ENCODE data around the gene PPIL3. TPM values are rescaled to one million over a fixed set of nuclear protein-coding genes. Genes with fewer than 3 reads are reported as not detected.

PPIL3 gene
- total RNA-seq, 1 donor from 2014 or later = 55.4 TPM

DNA sequence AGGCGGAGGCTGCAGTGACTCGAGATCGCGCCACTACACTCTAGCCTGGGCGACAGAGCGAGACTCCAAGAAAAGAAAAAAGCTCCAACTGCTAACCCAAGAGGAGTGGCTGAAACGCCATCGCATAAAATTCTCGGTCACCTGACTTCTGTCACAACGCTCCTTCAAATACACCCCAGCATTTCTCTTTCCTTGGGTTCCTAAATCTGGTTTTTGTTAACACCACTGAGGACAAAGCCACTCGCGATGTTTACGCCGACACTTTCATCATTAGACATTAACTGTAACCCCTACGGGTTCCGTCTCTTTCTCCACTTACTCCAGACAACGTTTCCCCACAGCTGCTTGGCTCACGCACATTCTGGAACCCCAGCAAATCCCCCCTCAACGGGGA is 25.1 kb downstream of the PPIL3 start:
- H3K4me3 Mint-ChIP-seq = peak overlapping the region; percentile 99
- DNase-seq (ENCODE audit: low spot score in 2 of 2, unreplicated experiment in 2 of 2) = no peak

DNA sequence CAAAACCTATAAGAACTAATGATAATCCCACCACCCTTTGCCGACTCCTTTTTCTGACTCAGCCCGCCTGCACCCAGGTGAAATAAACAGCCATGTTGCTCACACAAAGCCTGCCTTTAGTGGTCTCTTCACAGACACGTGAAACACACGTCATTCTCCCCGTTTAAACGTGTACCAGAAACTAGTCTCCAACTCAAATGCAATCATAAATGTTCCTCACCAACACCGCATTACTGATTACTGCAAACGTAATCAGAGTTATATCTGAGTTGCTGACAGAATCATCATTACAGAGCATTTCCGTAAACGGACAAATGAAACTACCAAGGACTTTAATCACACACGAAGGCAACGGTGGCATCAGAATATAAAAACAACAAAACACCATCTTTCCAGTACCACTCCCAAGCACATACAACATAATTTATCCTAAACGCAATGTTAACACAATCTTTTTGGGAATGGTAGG is 26.3 kb downstream of the PPIL3 start:
- no peak for DNase-seq (ENCODE audit: low spot score in 2 of 2, unreplicated experiment in 2 of 2)
- peak overlapping the region; percentile 99 for H3K4me3 Mint-ChIP-seq
- no peaks in the 10 kb centered on the region for H3K27me3 Mint-ChIP-seq (ENCODE audit: low read depth)
- TF ChIP-seq, protein P1, sequence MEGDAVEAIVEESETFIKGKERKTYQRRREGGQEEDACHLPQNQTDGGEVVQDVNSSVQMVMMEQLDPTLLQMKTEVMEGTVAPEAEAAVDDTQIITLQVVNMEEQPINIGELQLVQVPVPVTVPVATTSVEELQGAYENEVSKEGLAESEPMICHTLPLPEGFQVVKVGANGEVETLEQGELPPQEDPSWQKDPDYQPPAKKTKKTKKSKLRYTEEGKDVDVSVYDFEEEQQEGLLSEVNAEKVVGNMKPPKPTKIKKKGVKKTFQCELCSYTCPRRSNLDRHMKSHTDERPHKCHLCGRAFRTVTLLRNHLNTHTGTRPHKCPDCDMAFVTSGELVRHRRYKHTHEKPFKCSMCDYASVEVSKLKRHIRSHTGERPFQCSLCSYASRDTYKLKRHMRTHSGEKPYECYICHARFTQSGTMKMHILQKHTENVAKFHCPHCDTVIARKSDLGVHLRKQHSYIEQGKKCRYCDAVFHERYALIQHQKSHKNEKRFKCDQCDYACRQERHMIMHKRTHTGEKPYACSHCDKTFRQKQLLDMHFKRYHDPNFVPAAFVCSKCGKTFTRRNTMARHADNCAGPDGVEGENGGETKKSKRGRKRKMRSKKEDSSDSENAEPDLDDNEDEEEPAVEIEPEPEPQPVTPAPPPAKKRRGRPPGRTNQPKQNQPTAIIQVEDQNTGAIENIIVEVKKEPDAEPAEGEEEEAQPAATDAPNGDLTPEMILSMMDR (IDR thresholded peaks at IDR 0.05; ENCODE audit: unreplicated experiment) = no peak
- H3K9me3 Mint-ChIP-seq = no peaks in the 10 kb centered on the region
- H3K4me1 Mint-ChIP-seq = peaks cover 40% of the 10 kb centered on the region
- peak overlapping the region; percentile 100 for H3K27ac Mint-ChIP-seq
- peaks cover 20% of the 10 kb centered on the region for H3K36me3 Mint-ChIP-seq

More for the DNA sequence above, 25.1 kb downstream of the PPIL3 start:
- TF ChIP-seq, protein P1 (IDR thresholded peaks at IDR 0.05; ENCODE audit: unreplicated experiment) = no peak
- H3K36me3 Mint-ChIP-seq = peaks cover 11% of the 10 kb centered on the region
- H3K9me3 Mint-ChIP-seq = no peaks in the 10 kb centered on the region
- peaks cover 40% of the 10 kb centered on the region for H3K4me1 Mint-ChIP-seq
- no peaks in the 10 kb centered on the region for H3K27me3 Mint-ChIP-seq (ENCODE audit: low read depth)
- peak overlapping the region; percentile 100 for H3K27ac Mint-ChIP-seq

DNA sequence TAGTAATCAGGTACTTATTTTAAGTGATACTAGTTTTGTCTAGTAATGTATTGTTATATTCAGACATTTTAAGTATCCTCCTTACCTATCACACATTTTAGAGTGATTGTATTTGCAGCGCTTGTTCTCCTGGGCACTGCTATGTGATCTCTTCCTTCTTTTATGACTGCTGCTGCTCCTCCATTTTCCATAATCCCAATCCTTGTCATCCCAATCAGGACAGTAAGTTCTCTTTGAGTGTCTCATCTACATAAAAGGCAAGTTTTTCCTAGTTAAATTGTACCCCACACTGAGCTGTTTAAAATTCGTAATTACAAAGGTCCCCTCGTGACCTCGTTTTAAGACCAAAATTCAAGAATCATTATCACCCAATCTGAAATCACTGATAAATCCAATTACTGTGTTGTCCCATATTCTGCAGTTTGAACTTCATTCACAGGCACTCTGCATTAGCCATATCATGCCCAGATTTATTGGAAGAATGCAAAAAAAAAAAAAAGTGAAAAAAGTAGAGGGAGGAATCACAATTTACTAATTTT is 27.2 kb downstream of the PPIL3 start:
- peaks cover 33% of the 10 kb centered on the region for H3K4me1 Mint-ChIP-seq
- peak overlapping the region; percentile 100 for H3K27ac Mint-ChIP-seq
- DNase-seq (ENCODE audit: low spot score in 2 of 2, unreplicated experiment in 2 of 2) = no peak
- no peaks in the 10 kb centered on the region for H3K27me3 Mint-ChIP-seq (ENCODE audit: low read depth)
- H3K36me3 Mint-ChIP-seq = peaks cover 29% of the 10 kb centered on the region
- no peaks in the 10 kb centered on the region for H3K9me3 Mint-ChIP-seq
- TF ChIP-seq, protein P1 (IDR thresholded peaks at IDR 0.05; ENCODE audit: unreplicated experiment) = no peak
- peak overlapping the region; percentile 99 for H3K4me3 Mint-ChIP-seq

DNA sequence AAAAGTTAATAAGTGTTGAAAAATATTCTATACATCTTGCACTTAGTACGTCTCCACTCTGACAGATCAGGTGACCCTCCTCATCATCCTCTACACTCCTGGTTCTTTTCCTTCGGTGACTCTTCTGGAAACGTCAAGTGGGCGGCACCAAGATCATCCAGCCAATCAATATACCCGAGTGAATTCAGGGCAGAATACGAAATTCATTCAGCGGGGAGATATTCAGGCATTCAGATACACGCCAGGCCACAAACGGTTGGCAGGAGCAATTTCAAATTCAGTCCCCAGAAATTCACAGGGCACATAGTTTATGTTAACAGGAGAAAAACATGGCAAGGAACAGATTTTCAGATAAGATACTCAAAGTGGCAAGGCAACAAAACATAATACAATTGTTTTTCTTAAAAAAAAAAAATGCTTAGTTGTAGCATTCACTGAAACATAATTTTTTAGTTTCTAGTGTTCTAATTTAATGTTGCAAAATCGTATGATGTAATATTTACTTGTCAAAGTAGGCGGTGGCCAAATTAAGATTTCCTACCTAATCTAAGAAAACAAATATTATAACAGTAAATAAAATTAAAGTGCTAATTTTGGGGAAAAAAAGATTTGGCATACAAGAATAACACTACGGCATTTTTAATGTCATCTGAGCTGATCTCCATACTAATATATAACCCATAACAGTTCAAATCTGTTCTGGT is 28.6 kb downstream of the PPIL3 start:
- peak overlapping the region; percentile 56 for H3K4me3 Mint-ChIP-seq
- H3K9me3 Mint-ChIP-seq = no peaks in the 10 kb centered on the region
- no peak for DNase-seq (ENCODE audit: low spot score in 2 of 2, unreplicated experiment in 2 of 2)
- TF ChIP-seq, protein P1 (IDR thresholded peaks at IDR 0.05; ENCODE audit: unreplicated experiment) = no peak
- H3K4me1 Mint-ChIP-seq = peaks cover 33% of the 10 kb centered on the region
- peak overlapping the region; percentile 91 for H3K27ac Mint-ChIP-seq
- no peaks in the 10 kb centered on the region for H3K27me3 Mint-ChIP-seq (ENCODE audit: low read depth)
- H3K36me3 Mint-ChIP-seq = peaks cover 34% of the 10 kb centered on the region

DNA sequence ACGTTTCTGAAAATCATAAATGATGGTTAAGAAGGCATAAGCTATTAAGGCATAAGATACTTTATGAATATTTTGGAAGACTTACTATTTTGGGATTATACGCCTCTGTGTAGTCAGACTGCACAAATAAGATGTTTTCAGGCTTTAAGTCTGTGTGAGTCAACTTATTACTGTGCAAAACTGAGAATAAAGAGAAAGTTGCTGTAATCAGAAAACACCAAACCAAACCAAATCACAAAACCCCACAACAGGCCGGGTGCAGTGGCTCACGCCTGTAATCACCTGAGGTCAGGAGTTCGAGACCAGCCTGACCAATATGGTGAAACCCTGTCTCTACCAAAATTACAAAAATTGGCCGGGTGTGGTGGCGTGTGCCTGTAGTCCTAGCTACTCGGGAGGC is 32.1 kb downstream of the PPIL3 start:
- Mint-ChIP-seq H3K4me1 (peaks cover 20% of the 10 kb centered on the region), H3K4me3 (no peak overlapping the region), H3K36me3 (peaks cover 52% of the 10 kb centered on the region), H3K27ac (no peak overlapping the region), H3K27me3 (ENCODE audit: low read depth) (no peaks in the 10 kb centered on the region), H3K9me3 (no peaks in the 10 kb centered on the region)
- TF ChIP-seq, protein P1 (IDR thresholded peaks at IDR 0.05; ENCODE audit: unreplicated experiment) = no peak
- no peak for DNase-seq (ENCODE audit: low spot score in 2 of 2, unreplicated experiment in 2 of 2)

Measured in mesothelial cell of epicardium (in vitro differentiated cells).